Type B pancreatic cell (in vitro differentiated cells): ENCODE data around the gene PTPRK. TPM values are rescaled to one million over a fixed set of nuclear protein-coding genes. Genes with fewer than 3 reads are reported as not detected.

Source experiments
- DNase-seq: peaks from one replicate; pipeline ENCODE4 v3.0.0; 2021; ENCODE audit warnings: mixed read lengths; ENCODE audit not compliant: unreplicated experiment; ENCODE audit errors: extremely low spot score
- H3K27ac Mint-ChIP-seq: 2 replicates; pipeline ENCODE4 v1.8.0; 2021; ENCODE audit warnings: mild to moderate bottlenecking, mixed read lengths
- H3K27me3 Mint-ChIP-seq: 2 replicates; pipeline ENCODE4 v1.8.0; 2021; ENCODE audit warnings: mixed read lengths
- H3K36me3 Mint-ChIP-seq: 2 replicates; pipeline ENCODE4 v1.8.0; 2021; ENCODE audit warnings: mixed read lengths
- H3K4me1 Mint-ChIP-seq: one replicate; pipeline ENCODE4 v1.8.0; 2021; ENCODE audit warnings: mixed read lengths; ENCODE audit not compliant: unreplicated experiment
- H3K4me3 Mint-ChIP-seq: 2 replicates; pipeline ENCODE4 v1.8.0; 2021; ENCODE audit warnings: mild to moderate bottlenecking, mixed read lengths
- H3K9me3 Mint-ChIP-seq: 2 replicates; pipeline ENCODE4 v1.8.0; 2021; ENCODE audit warnings: mixed read lengths
- CTCF ChIP-seq: fragments of 200-600 bp; sonication (generic); conservative IDR thresholded peaks from 2 replicates; pipeline ENCODE4 v1.5.0; 2021; ENCODE audit warnings: antibody characterized with exemption, mild to moderate bottlenecking
- total RNA-seq: library from RNA; stranded (reverse); gene quantifications from 2 replicates; pipeline ENCODE4 v1.2.1, GENCODE V29; 2021; ENCODE audit warnings: low replicate concordance

PTPRK gene
- total RNA-seq, 1 donor from 2014 or later, result 63.4 TPM

DNA sequence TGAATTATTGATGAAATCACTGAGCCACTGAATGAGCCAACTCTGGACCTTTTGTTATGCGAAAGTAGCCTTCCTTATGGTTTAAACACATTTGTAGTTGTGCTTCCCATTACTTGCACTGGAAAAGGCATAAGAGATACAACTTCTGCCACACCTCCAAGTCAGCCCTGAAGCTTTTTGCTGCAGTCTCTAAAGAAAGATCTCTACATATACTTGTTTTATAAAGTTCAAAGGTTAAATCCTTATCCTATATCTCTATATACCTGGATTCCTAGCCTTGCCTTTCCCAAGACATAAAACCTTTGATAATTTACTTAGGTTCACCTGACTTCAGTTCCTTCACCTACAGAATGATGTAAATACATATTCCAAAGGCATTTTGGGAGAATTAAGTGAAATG is 132.0 kb downstream of the PTPRK start:
- no peaks in the 10 kb centered on the region for H3K9me3 Mint-ChIP-seq
- peaks cover 5% of the 10 kb centered on the region for H3K4me1 Mint-ChIP-seq
- H3K36me3 Mint-ChIP-seq, result no peaks in the 10 kb centered on the region
- no peaks in the 10 kb centered on the region for H3K27me3 Mint-ChIP-seq
- no peak overlapping the region for H3K4me3 Mint-ChIP-seq
- no peak for DNase-seq
- H3K27ac Mint-ChIP-seq, result no peak overlapping the region
- TF ChIP-seq CTCF, result no peak

DNA sequence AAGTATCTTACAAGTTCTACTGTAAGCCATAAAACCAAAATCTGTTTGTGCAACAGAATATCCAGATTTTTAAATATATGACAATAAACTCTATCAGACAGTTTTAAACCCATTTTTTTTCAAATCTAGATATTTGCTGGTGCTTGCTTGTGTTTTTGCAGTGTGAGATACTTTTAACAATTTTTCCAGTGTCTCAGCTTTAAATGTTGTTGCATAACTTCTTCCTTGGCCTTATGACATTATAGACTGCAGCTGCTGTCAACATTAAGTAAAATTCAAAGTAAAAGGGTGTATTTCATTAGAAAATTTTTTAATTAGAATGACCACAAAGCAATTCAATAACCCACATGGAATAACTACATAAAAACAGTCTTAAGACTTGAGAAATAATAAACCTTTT is 139.5 kb downstream of the PTPRK start:
- Mint-ChIP-seq H3K4me3 (no peak overlapping the region), H3K9me3 (peaks cover 13% of the 10 kb centered on the region), H3K4me1 (peaks cover 4% of the 10 kb centered on the region), H3K27me3 (no peaks in the 10 kb centered on the region), H3K27ac (no peak overlapping the region), H3K36me3 (peaks cover 23% of the 10 kb centered on the region)
- no peak for DNase-seq
- no peak for TF ChIP-seq CTCF

DNA sequence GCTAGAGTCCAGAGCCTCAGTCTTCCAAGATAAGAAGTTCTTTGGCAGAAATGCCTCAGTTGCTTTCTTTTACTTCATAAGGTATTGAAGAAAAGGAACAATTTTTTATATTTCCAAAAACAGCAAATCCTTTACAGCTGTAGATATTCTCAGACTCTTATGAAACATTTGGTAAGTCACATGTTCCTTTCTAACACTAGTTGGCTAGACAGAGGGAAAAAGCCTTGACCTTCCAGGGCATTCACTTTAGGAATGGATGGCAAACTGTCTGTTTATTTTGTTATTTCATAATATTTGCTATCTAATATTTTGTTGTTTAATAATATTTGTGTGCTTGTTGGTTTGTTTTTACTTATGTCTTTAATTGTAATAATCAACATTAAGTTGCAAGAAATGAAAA is 140.8 kb downstream of the PTPRK start:
- no peaks in the 10 kb centered on the region for H3K27me3 Mint-ChIP-seq
- H3K4me3 Mint-ChIP-seq, result no peak overlapping the region
- no peak for DNase-seq
- H3K36me3 Mint-ChIP-seq, result peaks cover 36% of the 10 kb centered on the region
- H3K4me1 Mint-ChIP-seq, result peaks cover 4% of the 10 kb centered on the region
- peaks cover 15% of the 10 kb centered on the region for H3K9me3 Mint-ChIP-seq
- H3K27ac Mint-ChIP-seq, result no peak overlapping the region
- no peak for TF ChIP-seq CTCF

- TF ChIP-seq CTCF, result no peak
- no peak for DNase-seq
- Mint-ChIP-seq H3K36me3 (peaks cover 47% of the 10 kb centered on the region), H3K27ac (no peak overlapping the region), H3K9me3 (peaks cover 22% of the 10 kb centered on the region), H3K4me1 (peaks cover 4% of the 10 kb centered on the region), H3K4me3 (no peak overlapping the region), H3K27me3 (no peaks in the 10 kb centered on the region)
Measured at GRCh38 chr6:128376952-128377503, 143.4 kb downstream of the PTPRK start.

DNA sequence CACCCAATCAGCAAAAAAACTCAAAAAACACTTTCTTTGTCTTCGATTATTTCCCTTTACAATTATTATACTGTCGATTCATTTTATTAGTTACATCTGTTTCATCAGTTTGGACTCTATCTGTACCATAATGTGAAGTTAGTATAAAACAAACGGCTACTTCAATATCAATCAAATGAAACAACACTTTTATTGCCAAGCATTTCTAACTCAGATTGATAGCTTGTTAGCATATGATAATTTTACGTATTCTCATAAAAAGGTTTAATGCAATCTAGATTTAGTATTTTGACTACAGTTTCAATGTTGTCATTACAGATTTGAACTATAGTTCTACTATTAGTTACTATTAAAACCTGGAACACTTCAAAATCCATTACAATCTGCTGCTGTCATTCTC is 149.3 kb downstream of the PTPRK start:
- H3K27ac Mint-ChIP-seq, result no peak overlapping the region
- DNase-seq, result no peak
- H3K27me3 Mint-ChIP-seq, result no peaks in the 10 kb centered on the region
- H3K4me3 Mint-ChIP-seq, result no peak overlapping the region
- no peak for TF ChIP-seq CTCF
- peaks cover 26% of the 10 kb centered on the region for H3K36me3 Mint-ChIP-seq
- peaks cover 9% of the 10 kb centered on the region for H3K9me3 Mint-ChIP-seq
- H3K4me1 Mint-ChIP-seq, result peaks cover 5% of the 10 kb centered on the region

DNA sequence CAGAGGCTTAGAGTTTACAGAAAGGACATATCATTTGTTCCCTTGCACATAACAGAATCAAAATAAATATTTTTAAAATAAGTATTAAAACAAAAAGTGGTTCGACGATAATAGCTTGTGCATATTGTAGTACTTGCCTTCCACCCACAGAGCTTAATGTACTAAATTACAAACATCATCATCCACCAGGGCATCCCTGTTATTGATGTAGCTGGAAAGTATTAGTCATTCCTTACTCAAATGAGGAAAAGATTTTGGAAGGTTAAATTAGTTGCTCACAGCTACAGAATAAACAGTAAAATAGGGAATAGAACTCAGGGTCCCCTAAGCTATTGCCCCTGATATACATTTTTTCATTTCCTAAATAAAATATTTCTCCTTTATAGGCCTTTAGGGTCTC is 150.3 kb downstream of the PTPRK start:
- H3K4me1 Mint-ChIP-seq, result peaks cover 11% of the 10 kb centered on the region
- no peaks in the 10 kb centered on the region for H3K27me3 Mint-ChIP-seq

More for the DNA sequence above, 150.3 kb downstream of the PTPRK start:
- no peak overlapping the region for H3K4me3 Mint-ChIP-seq
- DNase-seq, result no peak
- TF ChIP-seq CTCF, result no peak
- no peak overlapping the region for H3K27ac Mint-ChIP-seq
- peaks cover 16% of the 10 kb centered on the region for H3K36me3 Mint-ChIP-seq
- peaks cover 9% of the 10 kb centered on the region for H3K9me3 Mint-ChIP-seq
